Activated CD4-positive, alpha-beta T cell treated with anti-CD3 and anti-CD28 coated beads for 48 hours (primary cell): ENCODE data around the gene PARD3B.

Experiments
- DNase-seq: peaks from one replicate; pipeline ENCODE4 v3.0.0-alpha.2; 2020

PARD3B gene

GRCh38 chr2:205369813-205370212, 824.5 kb downstream of the PARD3B start:
- no peak for DNase-seq

GRCh38 chr2:205370726-205371125, 825.5 kb downstream of the PARD3B start:
- DNase-seq: no peak

- no peak for DNase-seq
Measured at GRCh38 chr2:205372141-205372540, 826.9 kb downstream of the PARD3B start.

GRCh38 chr2:205375461-205376448, 830.5 kb downstream of the PARD3B start:
- DNase-seq: no peak

- DNase-seq: no peak
Measured at GRCh38 chr2:205377324-205377723, 832.0 kb downstream of the PARD3B start.

- DNase-seq: no peak
Measured at GRCh38 chr2:205383601-205384000, 838.3 kb downstream of the PARD3B start.

GRCh38 chr2:205386109-205386508, 840.8 kb downstream of the PARD3B start:
- no peak for DNase-seq

- DNase-seq: no peak
Measured at GRCh38 chr2:205387350-205388055, 842.2 kb downstream of the PARD3B start.

- DNase-seq: no peak
Measured at GRCh38 chr2:205390866-205391265, 845.6 kb downstream of the PARD3B start.

- DNase-seq: no peak
Measured at GRCh38 chr2:205401511-205401910, 856.2 kb downstream of the PARD3B start.

GRCh38 chr2:205402011-205402410, 856.7 kb downstream of the PARD3B start:
- no peak for DNase-seq

GRCh38 chr2:205403244-205403825, 858.1 kb downstream of the PARD3B start:
- no peak for DNase-seq

- no peak for DNase-seq
Measured at GRCh38 chr2:205405194-205405593, 859.9 kb downstream of the PARD3B start.

- DNase-seq: no peak
Measured at GRCh38 chr2:205405752-205406151, 860.5 kb downstream of the PARD3B start.

GRCh38 chr2:205407984-205408383, 862.7 kb downstream of the PARD3B start:
- DNase-seq: no peak

GRCh38 chr2:205408696-205409095, 863.4 kb downstream of the PARD3B start:
- no peak for DNase-seq

GRCh38 chr2:205409411-205409810, 864.1 kb downstream of the PARD3B start:
- DNase-seq: no peak

GRCh38 chr2:205411558-205411957, 866.3 kb downstream of the PARD3B start:
- DNase-seq: no peak

- DNase-seq: no peak
Measured at GRCh38 chr2:205424326-205424725, 879.1 kb downstream of the PARD3B start.

GRCh38 chr2:205425102-205425501, 879.8 kb downstream of the PARD3B start:
- no peak for DNase-seq

GRCh38 chr2:205427112-205427511, 881.8 kb downstream of the PARD3B start:
- no peak for DNase-seq

- no peak for DNase-seq
Measured at GRCh38 chr2:205428811-205429210, 883.5 kb downstream of the PARD3B start.

GRCh38 chr2:205435970-205436369, 890.7 kb downstream of the PARD3B start:
- no peak for DNase-seq

GRCh38 chr2:205438241-205438640, 893.0 kb downstream of the PARD3B start:
- DNase-seq: no peak
